HG03045 (cell line): ENCODE data around the gene FRG1.
"Not testable (repeated sequence)": the region's sequence is repeated elsewhere in the genome, so short reads cannot be mapped to it uniquely, and the experiment has no call there.

Experiments
- ATAC-seq: cut with Tn5 transposase; IDR thresholded peaks from one replicate; pipeline ENCODE4 v1.9.1; 2021; ENCODE audit warnings: mild to moderate bottlenecking, moderate library complexity; ENCODE audit not compliant: unreplicated experiment

FRG1 gene

DNA sequence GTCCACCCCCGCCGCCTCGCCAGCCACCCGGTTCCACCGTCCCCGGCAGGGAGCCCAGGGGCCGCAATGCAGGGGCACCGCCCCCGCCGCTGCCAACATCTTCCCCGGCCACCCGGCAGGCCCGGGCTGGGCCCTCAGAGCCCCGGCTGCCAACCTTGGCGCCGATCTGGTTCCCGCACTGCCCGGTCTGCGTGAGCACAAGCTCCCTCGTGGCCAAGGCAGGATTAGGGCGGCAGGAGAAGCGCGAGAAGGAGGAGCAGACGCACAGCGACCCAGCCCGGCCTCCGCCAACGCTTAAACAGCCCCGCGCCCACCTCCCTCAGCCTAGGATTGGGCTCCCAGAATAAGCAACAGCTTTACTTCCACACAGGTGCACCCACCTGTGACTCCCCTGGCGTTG lies 44.0 kb downstream of the FRG1 start:
- ATAC-seq, result not testable (repeated sequence)

DNA sequence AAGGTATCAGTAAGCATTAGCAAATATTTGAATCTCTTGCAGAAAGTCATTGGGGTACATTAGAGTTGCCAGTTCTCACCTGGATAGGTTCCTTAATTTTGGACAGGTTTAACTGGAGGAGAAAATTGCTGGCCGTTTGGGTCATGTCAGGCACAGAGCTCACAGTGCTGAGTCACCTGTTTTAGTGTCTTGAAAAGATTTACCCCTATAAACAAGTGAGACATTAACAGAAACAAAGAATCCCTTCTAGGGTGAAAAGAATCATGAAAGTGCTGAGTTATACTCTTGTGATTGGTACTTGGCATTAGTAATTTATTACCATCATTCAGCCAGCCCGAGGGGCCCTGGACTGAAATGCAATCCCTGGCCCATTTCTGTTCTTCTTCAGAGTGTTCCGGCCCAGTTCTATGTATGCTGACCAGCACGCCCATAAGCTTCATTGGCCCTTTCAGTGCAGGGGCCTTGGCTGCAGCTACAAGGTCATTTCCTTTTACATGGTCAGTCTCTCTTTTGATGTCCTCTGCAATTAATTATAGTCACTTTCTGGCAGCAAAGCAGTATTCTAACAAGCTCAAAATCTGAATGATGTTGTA lies 45.1 kb downstream of the FRG1 start:
- ATAC-seq, result not testable (repeated sequence)

DNA sequence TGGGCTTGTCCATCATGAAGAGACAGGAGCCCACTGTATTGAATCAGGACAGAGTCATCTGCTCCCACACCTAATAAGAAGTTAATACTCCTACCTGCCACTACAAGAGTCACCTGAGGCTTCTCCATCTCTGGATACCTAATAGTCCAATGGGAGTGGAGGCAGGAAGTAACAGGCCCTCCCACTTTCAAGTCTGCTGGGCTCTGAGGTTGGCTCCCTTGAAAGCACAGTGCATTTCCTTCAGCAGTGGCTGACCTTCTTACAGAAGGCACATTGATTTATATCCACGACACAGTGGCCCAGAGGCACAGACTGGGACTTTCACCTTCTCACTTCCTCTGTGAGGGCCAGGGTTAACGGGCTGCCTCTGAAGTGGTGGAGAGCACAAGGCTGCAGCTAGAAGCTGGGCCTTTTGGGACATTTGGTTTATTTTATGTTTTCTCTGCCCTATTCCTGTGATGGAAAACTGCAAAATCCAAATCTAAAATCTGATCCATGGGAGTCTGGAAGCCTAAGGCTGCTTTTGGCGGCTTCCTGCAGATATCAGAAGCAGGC lies 48.3 kb downstream of the FRG1 start:
- no peak for ATAC-seq

DNA sequence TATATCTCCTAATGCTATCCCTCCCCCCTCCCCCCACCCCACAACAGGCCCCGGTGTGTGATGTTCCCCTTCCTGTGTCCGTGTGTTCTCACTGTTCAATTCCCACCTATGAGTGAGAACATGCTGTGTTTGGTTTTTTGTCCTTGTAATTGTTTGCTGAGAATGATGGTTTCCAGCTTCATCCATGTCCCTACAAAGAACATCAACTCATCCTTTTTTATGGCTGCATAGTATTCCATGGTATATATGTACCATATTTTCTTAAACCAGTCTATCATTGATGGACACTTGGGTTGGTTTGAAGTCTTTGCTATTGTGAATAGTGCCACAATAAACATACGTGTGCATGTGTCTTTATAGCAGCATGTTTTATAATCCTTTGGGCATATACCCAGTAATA lies 49.3 kb downstream of the FRG1 start:
- not testable (repeated sequence) for ATAC-seq
